Neuronal stem cell (in vitro differentiated cells): ENCODE data around the gene HOXC10.

Experiments used
- DNase-seq: peaks from one replicate; pipeline ENCODE4 v3.0.0-alpha.2; 2013; ENCODE audit warnings: low spot score
- H2AFZ ChIP-seq: one replicate; pipeline ENCODE4 v1.6.1; 2013; ENCODE audit warnings: mild to moderate bottlenecking, low read length, inconsistent platforms
- H2AK5ac ChIP-seq: 2 replicates; pipeline ENCODE4 v1.6.1; 2013; ENCODE audit warnings: low read depth, mild to moderate bottlenecking, inconsistent platforms, low read length, moderate library complexity, mixed read lengths
- H2BK120ac ChIP-seq: 2 replicates; pipeline ENCODE4 v1.6.1; 2013; ENCODE audit warnings: low read depth, mild to moderate bottlenecking, inconsistent platforms, low read length, moderate library complexity, mixed read lengths
- H2BK12ac ChIP-seq: one replicate; pipeline ENCODE4 v1.6.1; 2013; ENCODE audit warnings: low read length, inconsistent platforms
- H2BK15ac ChIP-seq: 2 replicates; pipeline ENCODE4 v1.6.1; 2013; ENCODE audit warnings: mild to moderate bottlenecking, low read length, inconsistent platforms, mixed read lengths
- H2BK5ac ChIP-seq: one replicate; pipeline ENCODE4 v1.6.1; 2013; ENCODE audit warnings: inconsistent platforms, mild to moderate bottlenecking, low read length, moderate library complexity
- H3K14ac ChIP-seq: one replicate; pipeline ENCODE4 v1.6.1; 2013; ENCODE audit warnings: low read length, inconsistent platforms
- H3K18ac ChIP-seq: 2 replicates; pipeline ENCODE4 v1.6.1; 2013; ENCODE audit warnings: low read length, inconsistent platforms
- H3K23ac ChIP-seq: 2 replicates; pipeline ENCODE4 v1.6.1; 2013; ENCODE audit warnings: low read depth, mild to moderate bottlenecking, mixed read lengths, low read length, inconsistent platforms; ENCODE audit not compliant: poor library complexity
- H3K27ac ChIP-seq: replicated peaks from 3 replicates; pipeline ENCODE4 v1.5.1; 2013; ENCODE audit warnings: low read length, inconsistent platforms
- H3K27me3 ChIP-seq, 3 experiments: 2 replicates each; pipeline ENCODE4 v1.6.1; 2013; ENCODE audit warnings: low read length in 3 of 3, mild to moderate bottlenecking in 2 of 3, inconsistent platforms in 1 of 3, low read depth in 1 of 3, mixed read lengths in 1 of 3, moderate library complexity in 1 of 3; ENCODE audit not compliant: control insufficient read depth in 3 of 3, insufficient read depth in 3 of 3
- H3K36me3 ChIP-seq, 2 donors: replicated peaks in 1 of 2; 2 replicates each; pipeline ENCODE4 v1.6.1; 2013; ENCODE audit warnings: low read length in 2 of 2; ENCODE audit not compliant: control insufficient read depth in 2 of 2, insufficient read depth in 2 of 2
- H3K4ac ChIP-seq: 2 replicates; pipeline ENCODE4 v1.6.1; 2013; ENCODE audit warnings: inconsistent platforms, mild to moderate bottlenecking, low read length, moderate library complexity
- H3K4me1 ChIP-seq, 2 donors: 1 replicate in 1 of 2; 2 replicates in 1 of 2; pipeline ENCODE4 v1.6.1; 2013; ENCODE audit warnings: low read length in 2 of 2, low read depth in 1 of 2; ENCODE audit not compliant: control insufficient read depth in 2 of 2, insufficient read depth in 1 of 2
- H3K4me2 ChIP-seq: one replicate; pipeline ENCODE4 v1.6.1; 2013; ENCODE audit warnings: mild to moderate bottlenecking, low read length, inconsistent platforms; ENCODE audit not compliant: insufficient read depth, poor library complexity, severe bottlenecking
- H3K4me3 ChIP-seq, 2 donors: 2 replicates each; pipeline ENCODE4 v1.5.1; 2013; ENCODE audit warnings: low read length in 2 of 2, mild to moderate bottlenecking in 2 of 2, inconsistent platforms in 1 of 2, moderate library complexity in 1 of 2
- H3K79me1 ChIP-seq: one replicate; pipeline ENCODE4 v1.6.1; 2013; ENCODE audit warnings: low read depth, mild to moderate bottlenecking, inconsistent platforms, low read length, moderate library complexity
- H3K9ac ChIP-seq: one replicate; pipeline ENCODE4 v1.6.1; 2013; ENCODE audit warnings: mild to moderate bottlenecking, low read depth, low read length, inconsistent platforms; ENCODE audit not compliant: poor library complexity
- H3K9me3 ChIP-seq, 2 donors: replicated peaks in 1 of 2; 2 replicates each; pipeline versions ENCODE3 to v1.6.1; 2013; ENCODE audit warnings: low read length in 2 of 2, mild to moderate bottlenecking in 2 of 2, inconsistent platforms in 1 of 2, low read depth in 1 of 2, mixed read lengths in 1 of 2, moderate library complexity in 1 of 2; ENCODE audit not compliant: control insufficient read depth in 2 of 2, insufficient read depth in 1 of 2
- H4K8ac ChIP-seq: one replicate; pipeline ENCODE4 v1.6.1; 2013; ENCODE audit warnings: low read depth, mild to moderate bottlenecking, inconsistent platforms, low read length, moderate library complexity
- H4K91ac ChIP-seq: one replicate; pipeline ENCODE4 v1.6.1; 2013; ENCODE audit warnings: low read length, low read depth, mild to moderate bottlenecking, inconsistent platforms; ENCODE audit not compliant: poor library complexity
- WGBS, 2 donors: extraction: QIAGEN DNeasy Blood & Tissue Kit; methylation state at CpG; one replicate each; pipeline ENCODE4 v1.1.7; 2013; ENCODE audit warnings: missing lambda C conversion rate in 2 of 2, mixed read lengths in 1 of 2; ENCODE audit not compliant: insufficient read length in 2 of 2, insufficient replicate concordance in 1 of 2; ENCODE audit errors: extremely low coverage in 2 of 2; 5-methylcytosine and 5-hydroxymethylcytosine counted together

HOXC10 gene

DNA sequence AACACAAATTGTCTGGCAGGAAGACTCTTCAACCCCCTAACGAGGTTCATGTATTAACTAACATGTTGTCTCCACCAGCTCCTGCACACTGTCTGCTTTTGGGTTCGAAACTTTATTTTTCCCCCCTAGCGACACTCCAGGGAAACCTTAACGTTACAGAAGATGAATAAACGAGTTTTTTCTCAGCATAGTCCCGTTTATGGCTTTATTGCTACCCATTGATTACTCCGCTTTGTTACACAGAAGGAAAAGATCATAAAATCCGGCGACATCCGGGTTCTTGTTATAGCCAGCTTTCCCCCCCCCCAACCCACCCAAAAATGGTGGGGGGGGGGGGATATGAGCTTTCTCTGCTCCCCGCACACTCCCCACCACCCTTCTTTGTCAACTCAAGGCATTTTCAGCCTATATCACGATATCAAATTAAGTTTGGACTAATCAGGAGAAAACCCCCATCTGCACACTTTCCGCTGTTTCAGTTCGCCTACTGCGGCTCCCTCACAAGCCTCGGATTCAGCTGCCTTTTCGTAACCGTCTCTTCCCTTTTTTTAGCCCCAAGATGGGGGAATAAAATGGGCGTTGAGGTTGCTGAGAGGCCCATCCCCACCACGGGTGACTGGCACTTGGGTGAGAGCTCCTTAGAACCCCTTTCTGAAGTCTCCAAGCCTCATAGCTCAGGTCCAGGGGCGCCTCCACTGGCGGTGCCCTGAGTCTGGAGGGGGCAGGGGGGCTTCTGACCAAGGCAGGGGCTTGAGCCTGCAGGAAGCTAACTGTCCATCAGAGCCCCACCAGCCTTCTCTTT lies 41.9 kb downstream of the HOXC10 start:
- H3K9ac ChIP-seq = no peak overlapping the region
- no peaks in the 10 kb centered on the region for H3K36me3 ChIP-seq
- no peaks in the 10 kb centered on the region for H3K4me1 ChIP-seq
- no peak overlapping the region for H3K4me3 ChIP-seq
- DNase-seq = no peak
- H3K18ac ChIP-seq = no peak overlapping the region
- no peak overlapping the region for H4K8ac ChIP-seq
- no peak overlapping the region for H3K27ac ChIP-seq
- no peak overlapping the region for H3K4me2 ChIP-seq
- no peak overlapping the region for H2AK5ac ChIP-seq
- H2BK15ac ChIP-seq = no peak overlapping the region
- no peak overlapping the region for H2BK120ac ChIP-seq
- H3K4ac ChIP-seq = no peak overlapping the region
- no peak overlapping the region for H4K91ac ChIP-seq
- peaks cover 69 to 100% (median 96%) of the 10 kb centered on the region in 3 experiments for H3K27me3 ChIP-seq
- H3K14ac ChIP-seq = no peak overlapping the region
- no CpG with 5 or more reads among the region's 22 CpGs for WGBS, 2 donors
- H2AFZ ChIP-seq = no peak overlapping the region
- H3K9me3 ChIP-seq = peaks cover 0 to 2% of the 10 kb centered on the region in 2 donors
- H3K79me1 ChIP-seq = no peaks in the 10 kb centered on the region
- no peak overlapping the region for H2BK12ac ChIP-seq
- H2BK5ac ChIP-seq = no peak overlapping the region
- H3K23ac ChIP-seq = no peak overlapping the region

DNA sequence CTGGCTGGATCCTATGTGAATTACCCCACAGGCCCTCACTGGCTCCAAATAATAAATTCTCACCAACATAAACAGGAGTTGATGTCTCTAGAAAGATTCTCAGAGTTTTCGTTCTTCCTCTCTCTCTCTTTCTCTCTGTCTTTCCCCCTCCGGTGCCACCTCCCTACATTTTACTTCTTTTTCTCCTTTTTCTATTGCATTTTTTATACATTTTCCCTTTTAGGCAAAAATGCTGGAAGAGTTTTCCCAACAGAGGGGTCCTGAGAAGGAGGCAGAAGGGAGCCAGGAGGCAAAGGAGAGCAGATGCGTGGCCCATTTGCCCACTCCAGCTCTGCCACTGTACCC lies 42.5 kb downstream of the HOXC10 start:
- Histone ChIP-seq H3K27me3 (peaks cover 71 to 100% (median 98%) of the 10 kb centered on the region in 3 experiments), H4K8ac (no peak overlapping the region), H3K4me2 (no peak overlapping the region), H2AK5ac (no peak overlapping the region), H3K36me3 (no peaks in the 10 kb centered on the region), H3K18ac (no peak overlapping the region), H2BK120ac (no peak overlapping the region), H2BK15ac (no peak overlapping the region), H2BK5ac (no peak overlapping the region), H3K4me3 (no peak overlapping the region), H3K4ac (no peak overlapping the region), H3K27ac (no peak overlapping the region), H2BK12ac (no peak overlapping the region), H3K23ac (no peak overlapping the region), H3K4me1 (no peaks in the 10 kb centered on the region), H3K14ac (no peak overlapping the region), H3K9ac (no peak overlapping the region), H4K91ac (no peak overlapping the region), H3K9me3 (peaks cover 0 to 3% of the 10 kb centered on the region in 2 donors), H3K79me1 (no peaks in the 10 kb centered on the region), H2AFZ (no peak overlapping the region)
- no CpG with 5 or more reads among the region's 3 CpGs for WGBS, 2 donors
- DNase-seq = no peak

DNA sequence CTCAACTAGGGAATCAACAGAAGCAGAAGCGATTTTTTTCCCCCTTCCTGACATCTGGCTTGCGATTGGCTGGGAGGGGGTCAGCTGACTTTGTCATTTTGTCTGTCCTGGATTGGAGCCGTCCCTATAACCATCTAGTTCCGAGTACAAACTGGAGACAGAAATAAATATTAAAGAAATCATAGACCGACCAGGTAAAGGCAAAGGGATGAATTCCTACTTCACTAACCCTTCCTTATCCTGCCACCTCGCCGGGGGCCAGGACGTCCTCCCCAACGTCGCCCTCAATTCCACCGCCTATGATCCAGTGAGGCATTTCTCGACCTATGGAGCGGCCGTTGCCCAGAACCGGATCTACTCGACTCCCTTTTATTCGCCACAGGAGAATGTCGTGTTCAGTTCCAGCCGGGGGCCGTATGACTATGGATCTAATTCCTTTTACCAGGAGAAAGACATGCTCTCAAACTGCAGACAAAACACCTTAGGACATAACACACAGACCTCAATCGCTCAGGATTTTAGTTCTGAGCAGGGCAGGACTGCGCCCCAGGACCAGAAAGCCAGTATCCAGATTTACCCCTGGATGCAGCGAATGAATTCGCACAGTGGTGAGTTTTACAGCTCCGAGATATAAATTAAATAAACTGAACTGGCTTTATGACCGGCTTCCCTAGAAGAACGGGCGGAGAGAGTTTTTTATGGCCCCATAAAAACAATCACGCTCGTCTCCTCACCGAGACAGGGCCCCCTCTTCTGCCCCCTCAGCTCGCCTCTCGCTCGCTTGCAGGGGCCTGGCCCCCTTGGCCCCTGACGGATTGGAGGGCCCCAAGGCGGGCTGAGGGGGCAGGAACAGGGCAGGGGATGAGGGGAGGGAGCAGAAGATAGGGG lies 43.6 kb downstream of the HOXC10 start, which contains the start of gene HOXC6:
HOXC6 (plus strand) TSS at position 127 of the 888 bp plus-strand sequence; CDS start at position 209, 82 bp downstream.
- Histone ChIP-seq H3K36me3 (no peaks in the 10 kb centered on the region), H4K91ac (no peak within 1 kb of the TSS), H3K4me1 (no peaks in the 10 kb centered on the region), H3K4ac (no peak within 1 kb of the TSS), H3K9ac (no peak within 1 kb of the TSS), H2BK120ac (no peak within 1 kb of the TSS), H3K18ac (no peak within 1 kb of the TSS), H3K4me3 (no peak within 1 kb of the TSS), H3K4me2 (no peak within 1 kb of the TSS), H3K14ac (no peak within 1 kb of the TSS), H3K79me1 (no peaks in the 10 kb centered on the region), H2AFZ (no peak within 1 kb of the TSS), H2AK5ac (no peak within 1 kb of the TSS), H3K27ac (no peak within 1 kb of the TSS), H2BK12ac (no peak within 1 kb of the TSS), H4K8ac (no peak within 1 kb of the TSS), H3K23ac (no peak within 1 kb of the TSS), H2BK15ac (no peak within 1 kb of the TSS), H3K27me3 (peaks cover 68 to 100% (median 97%) of the 10 kb centered on the region in 3 experiments), H3K9me3 (peaks cover 5 to 6% of the 10 kb centered on the region in 2 donors), H2BK5ac (no peak within 1 kb of the TSS)
- DNase-seq = no peak
- WGBS, 2 donors = no CpG with 5 or more reads among the region's 36 CpGs
